Panc1 (cell line): ENCODE results near the gene NOTCH4. TPM values are rescaled to one million over a fixed set of nuclear protein-coding genes. Genes with fewer than 3 reads are reported as not detected.

Experiments
- ATAC-seq: fragments of 200-7000 bp; cut with Tn5 transposase; 2 replicates; pipeline ENCODE4 v1.9.1; 2020; ENCODE audit warnings: mild to moderate bottlenecking, moderate library complexity
- BruUV-seq: library from RNA; stranded (reverse); fragments of 400-500 nt; replicated peaks from 2 replicates; lab custom pipeline; 2021; lab: Mats Ljungman, UMichigan
- CTCF ChIA-PET: fragments of 300-600 bp; sonication (Branson Sonifier 250); formaldehyde crosslinking; loops from one replicate; lab custom pipeline; 2022; ENCODE audit warnings: antibody characterized with exemption; lab: Charles Lee
- POLR2A ChIA-PET: fragments of 300-600 bp; sonication (Branson Sonifier 250); formaldehyde crosslinking; loops from one replicate; lab custom pipeline; 2022; ENCODE audit warnings: antibody characterized with exemption; lab: Charles Lee
- DNase-seq: peaks from one replicate; pipeline ENCODE4 v3.0.0-alpha.2; 2010; ENCODE audit warnings: low read depth, low spot score
- H3K27ac ChIP-seq: 2 replicates; pipeline ENCODE4 v1.5.1; 2011; ENCODE audit warnings: mild to moderate bottlenecking, low read length, inconsistent platforms
- H3K27me3 ChIP-seq: fragments of 200-500 bp; sonication (Bioruptor generic); 2 replicates; pipeline ENCODE4 v1.6.0; 2014; ENCODE audit warnings: low read length, inconsistent platforms; ENCODE audit not compliant: control insufficient read depth, insufficient read depth
- H3K36me3 ChIP-seq: fragments of 200-500 bp; sonication (Bioruptor generic); 2 replicates; pipeline ENCODE4 v1.5.1; 2014; ENCODE audit warnings: inconsistent platforms, mild to moderate bottlenecking, low read length, moderate library complexity; ENCODE audit not compliant: control insufficient read depth, insufficient read depth
- H3K4me1 ChIP-seq: 2 replicates; pipeline ENCODE4 v1.5.1; 2011; ENCODE audit warnings: inconsistent platforms, mild to moderate bottlenecking, low read length, moderate library complexity; ENCODE audit not compliant: control insufficient read depth, insufficient read depth
- H3K4me3 ChIP-seq, 2 experiments: 2 replicates each; pipeline ENCODE4 v1.5.1; 2011 to 2012; ENCODE audit warnings: low read depth in 2 of 2, low read length in 2 of 2, mild to moderate bottlenecking in 2 of 2, inconsistent platforms in 1 of 2, moderate library complexity in 1 of 2
- H3K9me3 ChIP-seq: fragments of 200-500 bp; sonication (Bioruptor generic); 2 replicates; pipeline ENCODE4 v1.5.1; 2014; ENCODE audit warnings: low read depth, mild to moderate bottlenecking, inconsistent platforms, low read length, moderate library complexity; ENCODE audit not compliant: control insufficient read depth, insufficient read depth
- POLR2AphosphoS5 ChIP-seq: IDR thresholded peaks from 2 replicates; pipeline ENCODE4 v1.6.1; 2012; ENCODE audit warnings: mild to moderate bottlenecking, low read depth, low read length, moderate library complexity
- REST ChIP-seq, 2 experiments: IDR thresholded peaks; 2 replicates each; pipeline ENCODE4 v1.6.1; 2011 to 2012; ENCODE audit warnings: low read depth in 2 of 2, control low read depth in 1 of 2, low read length in 1 of 2, mild to moderate bottlenecking in 1 of 2, moderate library complexity in 1 of 2; ENCODE audit not compliant: insufficient read depth in 1 of 2
- SIN3A ChIP-seq: IDR thresholded peaks from 2 replicates; pipeline ENCODE4 v1.6.1; 2012; ENCODE audit warnings: low read depth, mild to moderate bottlenecking, low read length, moderate library complexity, borderline replicate concordance; ENCODE audit not compliant: insufficient read depth
- TCF7L2 ChIP-seq: IDR thresholded peaks from 2 replicates; pipeline ENCODE4 v1.6.1; 2011; ENCODE audit warnings: mild to moderate bottlenecking, low read depth, low read length, inconsistent platforms
- in situ Hi-C: cut with HindIII; loops from 2 replicates; pipeline ENCODE4 v1.10.0; 2016; ENCODE audit warnings: low sequenced_read_pairs, low pct_unique_long_range_greater_than_20kb
- intact Hi-C: fragments of 100-400 bp; cut with micrococcal nuclease; formaldehyde crosslinking; loops from one replicate; pipeline ENCODE4 v1.10.0; 2022; ENCODE audit not compliant: unreplicated experiment
- total RNA-seq: library from RNA; stranded (reverse); gene quantifications from one replicate; pipeline ENCODE4 v1.2.1, GENCODE V29; 2021; ENCODE audit not compliant: unreplicated experiment
- TF ChIP-seq, protein P1 (sequence below): fragments of 450-650 bp; IDR thresholded peaks from 2 replicates; pipeline ENCODE4 v1.5.1; 2017; ENCODE audit warnings: mild to moderate bottlenecking

Gene NOTCH4
- total RNA-seq, 1 experiment from 2014 or later, result 2.0 TPM

DNA sequence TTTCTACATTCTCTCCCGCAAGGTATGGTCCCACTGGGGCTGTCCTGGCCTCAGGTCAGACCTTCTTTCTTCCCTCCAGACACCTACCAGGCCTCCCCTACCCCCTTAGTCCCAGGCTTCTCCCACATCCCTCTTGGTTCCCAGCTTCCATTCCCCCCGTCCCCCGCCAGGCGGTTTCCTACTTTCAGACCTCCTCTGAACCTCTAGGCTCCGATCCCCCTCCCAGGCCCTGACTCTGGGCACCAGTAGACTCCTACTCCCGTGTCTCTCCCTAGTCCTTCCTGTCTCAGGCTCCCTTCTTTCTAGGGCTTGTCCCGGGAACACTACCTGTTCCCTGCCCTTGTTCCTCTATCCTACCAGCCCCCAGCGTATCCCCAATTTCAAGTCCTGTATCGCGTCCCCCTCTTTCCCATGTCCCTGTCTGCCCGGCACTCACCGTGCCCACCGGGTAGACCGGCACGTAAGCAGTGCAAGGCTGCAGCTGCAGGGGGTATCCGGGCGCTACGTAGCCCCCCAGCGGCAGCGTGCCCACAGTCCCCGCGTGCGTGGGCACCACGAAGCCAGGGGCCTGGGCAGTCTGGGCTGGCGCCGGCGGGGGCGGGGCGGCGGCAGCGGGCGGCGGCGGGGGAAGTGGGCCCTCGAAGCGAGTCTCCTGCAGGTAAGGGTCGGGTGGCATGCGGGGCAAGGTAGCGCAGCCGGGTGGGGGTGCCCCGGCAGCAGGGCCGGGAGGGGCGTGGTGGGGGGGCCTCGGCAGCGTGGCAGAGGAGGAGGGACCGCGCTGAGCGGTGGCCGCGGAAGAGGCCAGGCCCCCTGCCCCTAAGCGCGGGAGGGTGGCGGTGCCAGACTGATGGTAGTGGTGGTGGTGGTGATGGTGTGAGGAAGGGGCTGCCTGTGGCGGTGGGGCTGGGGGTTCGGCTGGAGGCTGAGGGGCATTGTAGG lies 73.7 kb downstream of the NOTCH4 start:
- H3K27me3 ChIP-seq, result no peaks in the 10 kb centered on the region
- no peak overlapping the region for H3K4me3 ChIP-seq
- in situ Hi-C loops (no loop called here), intact Hi-C loops (no loop called here)
- ChIA-PET CTCF (no interaction called here), POLR2A (no interaction called here)
- H3K4me1 ChIP-seq, result peaks cover 20% of the 10 kb centered on the region
- TF ChIP-seq TCF7L2 (no peak), SIN3A (no peak), REST (IDR thresholded peaks at IDR 0.05; ENCODE audit: insufficient read depth in 1 of 2, low read depth in 2 of 2, low read length in 1 of 2) (no peak)
- no peaks in the 10 kb centered on the region; the same call in 1 of the 2 replicates for H3K36me3 ChIP-seq
- no peak overlapping the region for H3K27ac ChIP-seq
- no TSS peak for BruUV-seq
- ATAC-seq (no peak), DNase-seq (no peak)
- H3K9me3 ChIP-seq, result no peaks in the 10 kb centered on the region

DNA sequence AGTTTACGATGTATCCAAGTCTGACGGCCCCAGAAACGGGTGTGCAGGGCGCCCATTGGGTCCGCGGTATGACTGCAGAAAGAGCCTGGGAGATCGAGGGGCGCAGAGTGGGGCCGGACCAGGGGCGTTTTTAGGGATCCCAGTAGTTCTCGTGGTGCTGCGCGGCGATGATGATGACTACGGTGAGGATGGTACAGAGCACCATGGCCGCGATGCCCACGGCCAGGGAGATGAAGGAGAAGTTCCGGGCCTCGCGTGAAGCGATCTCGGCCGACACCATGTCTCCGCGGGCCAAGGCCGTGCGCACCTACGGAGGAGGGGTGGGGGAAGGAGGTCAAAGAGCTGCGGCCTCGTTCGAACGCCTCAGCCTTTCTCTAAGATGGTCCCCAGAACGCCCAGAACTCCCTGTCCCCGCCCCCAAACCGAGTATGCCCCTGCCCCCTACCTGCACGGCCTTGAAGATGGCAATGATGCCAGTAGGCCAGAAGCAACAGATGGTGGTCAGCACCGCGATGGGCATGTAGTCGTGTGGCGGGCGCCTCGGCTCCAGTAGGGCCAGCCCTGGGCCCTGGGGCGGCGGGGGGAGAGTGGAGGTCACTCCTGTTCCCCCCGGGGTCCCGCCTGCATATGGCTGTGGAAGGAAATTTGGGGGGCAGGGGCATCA lies 74.6 kb downstream of the NOTCH4 start:
- no TSS peak for BruUV-seq
- ChIA-PET POLR2A (no interaction called here), CTCF (no interaction called here)
- no peak for ATAC-seq
- Histone ChIP-seq H3K27ac (no peak overlapping the region), H3K9me3 (no peaks in the 10 kb centered on the region), H3K27me3 (no peaks in the 10 kb centered on the region), H3K4me3 (no peak overlapping the region), H3K36me3 (no peaks in the 10 kb centered on the region; the same call in 1 of the 2 replicates), H3K4me1 (peaks cover 14% of the 10 kb centered on the region)
- TF ChIP-seq POLR2AphosphoS5 (no peak), SIN3A (no peak), TCF7L2 (no peak), REST (IDR thresholded peaks at IDR 0.05; ENCODE audit: insufficient read depth in 1 of 2, low read depth in 2 of 2, low read length in 1 of 2) (no peak)
- TF ChIP-seq, protein P1, sequence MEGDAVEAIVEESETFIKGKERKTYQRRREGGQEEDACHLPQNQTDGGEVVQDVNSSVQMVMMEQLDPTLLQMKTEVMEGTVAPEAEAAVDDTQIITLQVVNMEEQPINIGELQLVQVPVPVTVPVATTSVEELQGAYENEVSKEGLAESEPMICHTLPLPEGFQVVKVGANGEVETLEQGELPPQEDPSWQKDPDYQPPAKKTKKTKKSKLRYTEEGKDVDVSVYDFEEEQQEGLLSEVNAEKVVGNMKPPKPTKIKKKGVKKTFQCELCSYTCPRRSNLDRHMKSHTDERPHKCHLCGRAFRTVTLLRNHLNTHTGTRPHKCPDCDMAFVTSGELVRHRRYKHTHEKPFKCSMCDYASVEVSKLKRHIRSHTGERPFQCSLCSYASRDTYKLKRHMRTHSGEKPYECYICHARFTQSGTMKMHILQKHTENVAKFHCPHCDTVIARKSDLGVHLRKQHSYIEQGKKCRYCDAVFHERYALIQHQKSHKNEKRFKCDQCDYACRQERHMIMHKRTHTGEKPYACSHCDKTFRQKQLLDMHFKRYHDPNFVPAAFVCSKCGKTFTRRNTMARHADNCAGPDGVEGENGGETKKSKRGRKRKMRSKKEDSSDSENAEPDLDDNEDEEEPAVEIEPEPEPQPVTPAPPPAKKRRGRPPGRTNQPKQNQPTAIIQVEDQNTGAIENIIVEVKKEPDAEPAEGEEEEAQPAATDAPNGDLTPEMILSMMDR, result no peak
- in situ Hi-C loops, result no loop called here
- no peak for DNase-seq
- intact Hi-C loops, result no loop called here
